ENCODE results near the gene IDH2.

DNA sequence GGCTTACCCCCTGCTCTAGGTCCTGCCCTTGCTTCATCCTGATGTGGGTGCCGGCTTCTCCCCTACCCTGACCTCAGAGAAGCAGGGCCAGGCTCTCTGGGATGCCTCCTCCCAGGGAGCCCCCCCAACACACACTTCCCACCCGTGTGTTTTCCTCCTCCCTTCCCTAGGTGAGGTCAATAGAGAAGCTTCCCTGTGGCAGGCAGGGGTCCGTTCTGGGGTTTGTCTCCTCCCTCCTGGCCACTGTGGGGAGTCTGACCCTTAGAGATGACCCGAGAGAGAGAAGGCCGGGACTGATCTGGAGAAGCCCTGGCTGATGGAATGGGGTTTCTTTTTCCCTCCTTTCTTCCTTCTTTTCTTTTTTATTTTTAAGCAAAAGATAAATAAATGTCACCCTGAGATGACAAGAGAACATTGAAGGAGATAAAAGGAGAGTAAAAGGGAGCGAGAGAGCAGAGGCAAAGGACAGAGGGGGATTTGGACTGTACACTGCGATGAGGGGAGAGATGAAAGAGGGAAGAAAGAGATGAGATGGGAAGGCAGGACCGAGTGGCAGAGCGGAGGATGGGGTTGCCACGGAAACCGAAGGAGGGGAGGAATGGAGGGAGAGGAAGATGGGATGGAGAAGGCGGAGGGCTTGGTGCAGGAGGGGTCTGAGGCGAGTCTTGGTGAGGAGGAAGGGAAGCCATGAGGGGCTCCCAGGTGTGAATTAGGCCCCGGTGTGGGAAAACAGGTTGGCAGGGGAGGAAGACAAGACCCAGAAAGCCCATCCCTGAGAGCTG is 48.4 kb downstream of the IDH2 start:
- no peak for TF ChIP-seq CTCF (IDR thresholded peaks at IDR 0.05)
- no peak for TF ChIP-seq POLR2A (IDR thresholded peaks at IDR 0.05)

Data from esophagus squamous epithelium (tissue), 4 donors.